HS-5 (cell line): ENCODE measurements around the gene PCNP.
A peak's percentile ranks its signal among the peaks of the same experiment; 100 is the strongest.
"Not testable (repeated sequence)": the region's sequence is repeated elsewhere in the genome, so short reads cannot be mapped to it uniquely, and the experiment has no call there.

ENCODE experiments used
- DNase-seq: peaks from one replicate; pipeline ENCODE4 v3.0.0-alpha.2; 2012; ENCODE audit warnings: low read depth

PCNP gene

GRCh38 chr3:101567528-101568317 lies 6.3 kb upstream of the PCNP start:
- DNase-seq = no peak

GRCh38 chr3:101571028-101571895 lies 2.7 kb upstream of the PCNP start:
- DNase-seq = no peak

DNA sequence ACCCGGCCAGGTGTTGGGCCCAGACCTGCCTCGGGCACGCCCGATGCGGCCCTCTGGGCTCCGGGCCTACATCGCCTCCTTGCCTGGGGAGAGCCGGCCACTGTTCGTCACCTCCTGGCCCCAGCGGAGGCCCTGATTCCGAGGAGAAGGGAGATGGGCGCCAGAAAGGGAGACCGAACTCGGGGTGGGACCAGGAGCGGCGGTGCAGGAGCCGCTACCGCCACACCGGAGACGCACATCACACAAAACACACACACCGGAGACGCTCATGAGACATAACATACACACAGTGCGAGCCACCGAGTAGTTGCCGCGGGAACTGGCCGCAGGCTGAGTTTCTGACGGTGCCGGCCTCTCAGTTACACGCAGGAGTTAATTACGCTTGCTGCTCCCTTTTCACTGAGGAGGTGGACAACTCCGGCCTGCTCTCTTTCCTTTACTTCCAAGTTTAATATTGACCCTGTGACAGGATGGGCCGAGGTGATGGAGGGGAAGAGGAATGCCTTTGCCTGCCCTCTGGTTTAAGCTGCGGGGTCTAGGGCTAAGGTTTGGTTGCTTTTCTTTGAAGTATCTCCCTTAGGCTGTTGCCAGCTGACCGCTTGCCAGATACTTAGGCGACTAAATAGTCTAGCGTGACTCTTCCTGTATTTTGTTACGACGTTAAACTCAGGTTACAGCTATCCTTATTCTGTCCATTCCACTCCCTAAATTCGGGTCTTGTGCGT lies 570 bp downstream of the PCNP start:
- peak; percentile 43 for DNase-seq

DNA sequence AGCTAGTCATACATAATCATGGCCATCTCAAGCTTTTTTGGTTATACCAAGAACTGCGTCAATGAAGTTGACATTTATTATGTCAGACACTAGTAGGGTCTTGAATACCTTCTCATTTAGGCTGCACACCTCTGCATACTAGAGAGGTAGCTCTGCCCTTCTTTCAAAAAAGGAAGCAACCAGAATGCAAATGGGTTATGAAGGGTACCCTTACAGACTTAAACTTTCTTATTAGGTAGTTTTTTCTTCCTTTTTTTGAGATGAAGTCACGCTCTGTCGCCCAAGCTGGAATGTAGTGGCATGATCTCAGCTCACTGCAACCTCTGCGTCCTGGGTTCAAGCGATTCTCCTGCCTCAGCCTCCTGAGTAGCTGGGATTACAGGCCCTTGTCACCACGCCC lies 3.3 kb downstream of the PCNP start:
- no peak for DNase-seq

GRCh38 chr3:101588616-101589015 lies 14.6 kb downstream of the PCNP start:
- no peak for DNase-seq

GRCh38 chr3:101591071-101591470 lies 17.1 kb downstream of the PCNP start:
- DNase-seq = no peak

GRCh38 chr3:101602731-101603130 lies 28.8 kb downstream of the PCNP start:
- no peak for DNase-seq

DNA sequence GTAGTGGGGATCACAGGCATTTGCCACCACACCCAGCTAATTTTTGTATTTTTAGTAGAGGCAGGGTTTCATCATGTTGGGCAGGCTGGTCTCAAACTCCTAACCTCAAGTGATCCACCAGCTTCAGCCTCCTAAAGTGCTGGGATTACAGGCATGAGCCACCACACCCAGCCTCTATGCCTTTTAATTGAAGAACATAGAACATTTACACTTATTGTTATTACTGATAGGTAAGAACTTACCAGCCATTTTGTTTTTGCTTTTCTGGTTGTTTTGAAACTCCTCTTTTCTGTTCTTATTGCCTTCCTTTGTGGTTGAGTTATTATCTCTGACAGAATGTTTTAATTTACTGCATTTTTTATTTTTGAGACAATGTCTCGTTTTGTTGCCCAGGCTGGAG lies 29.2 kb downstream of the PCNP start:
- no peak for DNase-seq

- not testable (repeated sequence) for DNase-seq
Measured at GRCh38 chr3:101605398-101605797, 31.4 kb downstream of the PCNP start.

DNA sequence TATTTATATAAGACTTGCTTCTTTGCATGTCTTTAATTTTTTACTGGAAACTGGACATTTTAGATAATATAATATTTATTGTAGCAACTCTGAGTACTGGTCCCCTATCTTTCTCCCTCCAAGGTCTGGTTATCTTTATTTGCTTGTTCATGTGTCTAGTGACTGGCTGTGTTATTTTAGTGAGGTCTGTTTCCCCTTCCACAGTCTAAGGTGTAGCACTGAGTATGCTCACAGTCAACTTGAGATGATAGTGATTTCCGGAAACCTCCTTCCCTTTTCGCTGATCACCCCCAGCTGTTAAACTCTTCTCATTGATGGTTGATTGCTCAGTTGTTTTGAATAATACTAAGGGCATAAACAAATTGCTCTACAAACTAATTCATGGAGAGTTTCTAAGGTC lies 37.0 kb downstream of the PCNP start:
- no peak for DNase-seq

- DNase-seq = not testable (repeated sequence)
Measured at GRCh38 chr3:101613014-101613413, 39.0 kb downstream of the PCNP start.

DNA sequence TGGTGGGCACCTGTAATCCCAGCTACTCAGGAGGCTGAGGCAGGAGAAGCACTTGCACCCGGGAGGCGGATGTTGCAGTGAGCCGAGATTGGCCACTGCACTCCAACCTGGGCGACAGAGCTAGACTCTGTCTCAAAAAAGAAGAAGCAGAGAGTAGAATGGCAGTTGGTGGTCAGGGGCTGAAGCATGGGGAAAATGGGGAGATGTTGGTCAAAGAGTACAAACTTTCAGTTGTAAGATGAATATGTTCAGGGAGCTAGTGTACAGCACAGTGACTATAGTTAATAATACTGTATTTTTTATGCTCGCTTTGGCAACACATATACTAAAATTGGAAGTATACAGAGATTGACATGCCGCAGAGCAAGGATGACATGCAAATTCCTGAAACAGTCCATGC lies 41.5 kb downstream of the PCNP start:
- DNase-seq = no peak

DNA sequence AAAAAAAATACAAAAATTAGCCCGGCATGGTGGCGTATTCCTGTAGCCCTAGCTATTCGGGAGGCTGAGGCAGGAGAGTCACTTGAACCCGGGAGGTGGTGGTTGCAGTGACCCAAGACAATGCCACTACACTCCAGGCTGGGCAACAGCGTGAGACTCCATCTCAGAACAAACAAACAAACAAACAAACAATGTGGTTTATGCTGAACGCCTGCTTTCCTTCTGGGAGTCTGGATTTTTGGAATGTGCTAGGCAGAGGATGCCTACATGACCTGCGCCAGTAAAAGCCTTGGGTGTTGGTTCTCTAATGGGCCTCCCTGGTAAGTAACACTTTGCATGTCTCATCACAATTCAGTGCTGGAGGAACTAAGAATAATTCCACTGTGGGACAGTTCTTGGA lies 43.5 kb downstream of the PCNP start:
- no peak for DNase-seq

- DNase-seq = no peak
Measured at GRCh38 chr3:101618726-101619125, 44.7 kb downstream of the PCNP start.

- DNase-seq = no peak
Measured at GRCh38 chr3:101619734-101620133, 45.8 kb downstream of the PCNP start.

DNA sequence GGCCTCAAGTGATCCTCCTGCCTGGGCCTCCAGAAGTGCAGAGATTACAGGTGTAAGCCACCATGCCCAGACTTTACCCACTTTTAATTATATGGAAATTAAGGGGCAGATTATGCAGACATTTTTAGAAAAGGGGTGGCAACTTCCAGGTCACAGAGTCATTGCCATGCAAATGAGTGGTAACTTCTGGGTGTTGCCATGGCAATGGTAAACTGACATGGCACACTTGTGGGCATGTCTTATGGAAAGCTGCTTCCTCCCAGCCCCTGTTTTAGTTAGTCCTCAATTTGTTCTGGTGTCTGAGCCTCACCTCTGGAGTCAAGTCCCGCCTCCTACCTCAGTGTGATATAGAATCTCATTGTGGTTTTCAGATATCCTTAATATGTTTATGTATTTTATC lies 49.7 kb downstream of the PCNP start:
- DNase-seq = no peak

- DNase-seq = no peak
Measured at GRCh38 chr3:101624857-101625256, 50.9 kb downstream of the PCNP start.

- no peak for DNase-seq
Measured at GRCh38 chr3:101625879-101626278, 51.9 kb downstream of the PCNP start.

GRCh38 chr3:101629219-101629618 lies 55.2 kb downstream of the PCNP start:
- DNase-seq = no peak

DNA sequence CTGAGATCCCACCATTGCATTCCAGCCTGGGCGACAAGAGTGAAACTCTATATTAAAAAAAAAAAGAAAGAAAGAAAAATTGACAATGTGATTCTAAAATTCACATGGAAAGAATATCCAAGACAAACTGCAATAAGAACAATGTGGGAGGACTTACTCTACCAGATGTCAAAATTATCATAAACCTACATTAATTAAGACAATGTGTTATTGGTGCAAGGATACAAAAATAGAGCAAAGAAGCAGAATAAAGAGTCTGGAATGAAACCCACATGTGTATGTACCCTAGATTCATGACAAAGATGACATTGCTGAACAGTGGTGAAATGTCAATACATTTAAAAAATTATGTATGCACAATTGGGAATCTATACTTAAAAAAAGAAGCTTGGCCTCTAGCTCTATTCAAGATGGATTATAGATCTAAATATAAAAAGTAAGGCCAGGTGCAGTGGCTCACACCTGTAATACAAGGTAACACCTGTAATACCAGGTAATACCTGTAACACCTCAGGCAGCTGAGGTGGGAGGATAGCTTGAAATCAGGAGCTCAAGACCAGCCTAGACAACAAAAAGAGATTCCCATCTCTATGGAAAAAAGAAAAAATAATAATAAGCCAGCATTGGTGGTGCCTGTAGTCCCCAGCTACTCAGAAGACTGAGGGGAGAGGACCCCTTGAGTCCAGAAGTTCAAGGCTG lies 57.3 kb downstream of the PCNP start:
- no peak for DNase-seq

DNA sequence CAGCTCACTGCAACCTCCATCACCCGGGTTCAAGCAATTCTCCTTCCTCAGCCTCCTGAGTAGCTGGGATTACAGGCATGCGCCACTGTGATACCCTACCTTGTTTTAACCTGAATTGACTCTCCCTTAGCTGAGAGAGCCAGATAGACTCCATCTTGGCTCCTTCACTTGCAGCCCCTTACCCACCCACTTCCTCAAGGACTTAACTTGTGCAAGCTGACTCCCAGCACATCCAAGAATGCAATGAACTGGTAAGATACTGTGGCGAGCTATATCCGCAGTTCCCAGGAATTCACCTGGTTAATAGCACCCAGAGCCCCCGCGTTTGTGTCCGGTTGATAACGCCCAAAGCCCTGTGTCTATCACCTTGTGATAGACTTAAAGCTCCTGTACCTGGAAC lies 58.0 kb downstream of the PCNP start:
- DNase-seq = not testable (repeated sequence)

GRCh38 chr3:101632586-101632985 lies 58.6 kb downstream of the PCNP start:
- no peak for DNase-seq
